H1 (cell line): ENCODE results near the gene TEX22. TPM values are rescaled to one million over a fixed set of nuclear protein-coding genes. Genes with fewer than 3 reads are reported as not detected.

Experiments used
- CTCF ChIA-PET: fragments of 300-600 bp; sonication (Branson Sonifier 250); formaldehyde crosslinking; loops from one replicate; lab custom pipeline; 2021; ENCODE audit not compliant: partially characterized antibody; lab: Charles Lee
- POLR2A ChIA-PET: fragments of 300-600 bp; sonication (Branson Sonifier 250); formaldehyde crosslinking; loops from one replicate; lab custom pipeline; 2021; ENCODE audit warnings: inconsistent platforms; ENCODE audit not compliant: partially characterized antibody; lab: Charles Lee
- DNase-seq, 2 experiments: peaks; one replicate each; pipeline versions ENCODE4 v3.0.0 to v3.0.0-alpha.2; 2010 to 2022; ENCODE audit warnings: low spot score in 2 of 2, low read depth in 1 of 2, mixed read lengths in 1 of 2
- FAIRE-seq: peaks from 2 replicates; lab custom pipeline; 2011; peaks lifted over from hg19 to GRCh38; lab: Jason Lieb, UNC
- H2AFZ ChIP-seq: 2 replicates; pipeline ENCODE4 v1.8.1; 2012; ENCODE audit warnings: low read length, inconsistent platforms
- H2AK5ac ChIP-seq: 2 replicates; pipeline ENCODE4 v1.6.1; 2013; ENCODE audit warnings: low read depth, low read length
- H2BK120ac ChIP-seq: replicated peaks from 2 replicates; pipeline ENCODE3; 2013; ENCODE audit warnings: low read depth, low read length, inconsistent platforms
- H2BK12ac ChIP-seq: 2 replicates; pipeline ENCODE4 v1.6.1; 2013; ENCODE audit warnings: low read depth, low read length
- H2BK15ac ChIP-seq: 2 replicates; pipeline ENCODE4 v1.6.1; 2013; ENCODE audit warnings: low read length
- H2BK20ac ChIP-seq: 2 replicates; pipeline ENCODE4 v1.6.1; 2013; ENCODE audit warnings: low read length
- H2BK5ac ChIP-seq: 2 replicates; pipeline ENCODE4 v1.6.1; 2013; ENCODE audit warnings: low read depth, low read length
- H3K14ac ChIP-seq: 2 replicates; pipeline ENCODE4 v1.6.1; 2013; ENCODE audit warnings: inconsistent platforms; ENCODE audit not compliant: insufficient read length
- H3K18ac ChIP-seq: 2 replicates; pipeline ENCODE4 v1.6.1; 2013; ENCODE audit warnings: low read length; ENCODE audit errors: extremely low read depth
- H3K23ac ChIP-seq: 2 replicates; pipeline ENCODE4 v1.6.1; 2013; ENCODE audit warnings: inconsistent platforms; ENCODE audit not compliant: insufficient read length
- H3K23me2 ChIP-seq: 2 replicates; pipeline ENCODE4 v1.6.1; 2013; ENCODE audit warnings: low read depth, low read length
- H3K27ac ChIP-seq: 2 replicates; pipeline ENCODE4 v1.6.1; 2011; ENCODE audit warnings: low read depth, low read length, inconsistent platforms
- H3K27me3 ChIP-seq, 4 experiments: replicated peaks in 1 of 4; 1 replicate in 1 of 4; 2 replicates in 3 of 4; pipeline versions ENCODE4 v1.6.1 to v1.8.1; 2011 to 2013; ENCODE audit warnings: low read length in 3 of 4, mild to moderate bottlenecking in 3 of 4, inconsistent platforms in 2 of 4, mixed read lengths in 2 of 4, moderate library complexity in 1 of 4; ENCODE audit not compliant: control insufficient read depth in 3 of 4, insufficient read depth in 3 of 4; ENCODE audit errors: extremely low read depth in 1 of 4
- H3K36me3 ChIP-seq, 4 experiments: 2 replicates each; pipeline versions ENCODE4 v1.6.1 to v1.8.1; 2011 to 2013; ENCODE audit warnings: mild to moderate bottlenecking in 4 of 4, low read length in 3 of 4, moderate library complexity in 2 of 4, control low read depth in 1 of 4, inconsistent platforms in 1 of 4; ENCODE audit not compliant: insufficient read depth in 4 of 4, control insufficient read depth in 2 of 4
- H3K4ac ChIP-seq: replicated peaks from 2 replicates; pipeline ENCODE3; 2013; ENCODE audit warnings: low read length, low read depth, mixed read lengths, inconsistent platforms; ENCODE audit not compliant: insufficient read length
- H3K4me1 ChIP-seq, 4 experiments: replicated peaks in 1 of 4; 1 replicate in 1 of 4; 2 replicates in 3 of 4; pipeline versions ENCODE4 v1.6.1 to v1.8.1; 2011 to 2013; ENCODE audit warnings: low read length in 3 of 4, inconsistent platforms in 2 of 4, mixed read lengths in 1 of 4; ENCODE audit not compliant: insufficient read depth in 4 of 4, control insufficient read depth in 3 of 4
- H3K4me2 ChIP-seq, 2 experiments: 2 replicates each; pipeline versions ENCODE4 v1.6.1 to v1.8.1; 2011 to 2013; ENCODE audit warnings: low read depth in 2 of 2, low read length in 2 of 2, control low read depth in 1 of 2, inconsistent platforms in 1 of 2, mild to moderate bottlenecking in 1 of 2; ENCODE audit not compliant: insufficient read depth in 1 of 2
- H3K4me3 ChIP-seq, 4 experiments: fragments of 200-600, 300-600 bp in 1 of 4; sonication (generic), shearing (Covaris generic), sonication (Bioruptor Twin) in 1 of 4; 2 replicates each; pipeline versions ENCODE4 v1.5.1 to v1.8.1; 2011 to 2016; ENCODE audit warnings: low read length in 4 of 4, low read depth in 3 of 4, control low read depth in 2 of 4, inconsistent platforms in 2 of 4, mild to moderate bottlenecking in 2 of 4, mixed read lengths in 1 of 4, moderate library complexity in 1 of 4; ENCODE audit not compliant: insufficient read depth in 2 of 4; ENCODE audit errors: extremely low read depth in 1 of 4
- H3K56ac ChIP-seq: replicated peaks from 2 replicates; pipeline ENCODE3; 2013; ENCODE audit warnings: low read depth, mild to moderate bottlenecking, mixed read lengths, low read length, inconsistent platforms; ENCODE audit not compliant: insufficient read length
- H3K79me1 ChIP-seq: 2 replicates; pipeline ENCODE4 v1.6.1; 2013; ENCODE audit warnings: low read depth, low read length, control low read depth
- H3K79me2 ChIP-seq, 2 experiments: 2 replicates each; pipeline versions ENCODE4 v1.6.1 to v1.8.1; 2012 to 2013; ENCODE audit warnings: low read length in 2 of 2, mild to moderate bottlenecking in 2 of 2, inconsistent platforms in 1 of 2; ENCODE audit not compliant: insufficient read depth in 2 of 2, control insufficient read depth in 1 of 2
- H3K9ac ChIP-seq, 4 experiments: replicated peaks in 1 of 4; 1 replicate in 1 of 4; 2 replicates in 3 of 4; pipeline versions ENCODE4 v1.6.1 to v1.8.1; 2011 to 2013; ENCODE audit warnings: low read depth in 3 of 4, low read length in 3 of 4, control low read depth in 2 of 4, mild to moderate bottlenecking in 2 of 4, moderate library complexity in 2 of 4, inconsistent platforms in 1 of 4; ENCODE audit errors: extremely low read depth in 1 of 4
- H3K9me3 ChIP-seq, 2 experiments: 2 replicates each; pipeline versions ENCODE4 v1.6.1 to v1.8.1; 2012 to 2013; ENCODE audit warnings: mild to moderate bottlenecking in 2 of 2, moderate library complexity in 2 of 2, control low read depth in 1 of 2, inconsistent platforms in 1 of 2, low read depth in 1 of 2, low read length in 1 of 2, mixed read lengths in 1 of 2; ENCODE audit not compliant: insufficient read depth in 2 of 2
- H4K20me1 ChIP-seq, 2 experiments: replicated peaks in 1 of 2; 2 replicates each; pipeline versions ENCODE3 to v1.8.1; 2011 to 2013; ENCODE audit warnings: inconsistent platforms in 2 of 2, low read length in 2 of 2, mild to moderate bottlenecking in 1 of 2; ENCODE audit not compliant: insufficient read depth in 2 of 2, control insufficient read depth in 1 of 2
- H4K5ac ChIP-seq: 2 replicates; pipeline ENCODE4 v1.6.1; 2013; ENCODE audit warnings: low read length, low read depth, mixed read lengths, inconsistent platforms; ENCODE audit not compliant: insufficient read length
- H4K8ac ChIP-seq: 2 replicates; pipeline ENCODE4 v1.8.0; 2013; ENCODE audit warnings: mild to moderate bottlenecking, moderate library complexity, low read length, inconsistent platforms; ENCODE audit not compliant: insufficient read depth; ENCODE audit errors: extremely low read depth
- H4K91ac ChIP-seq: replicated peaks from 2 replicates; pipeline ENCODE3; 2013; ENCODE audit warnings: low read length, mixed read lengths, inconsistent platforms; ENCODE audit not compliant: insufficient read length
- CREB1 ChIP-seq: IDR thresholded peaks from 2 replicates; pipeline ENCODE4 v1.6.1; 2012; ENCODE audit warnings: inconsistent platforms
- EZH2 ChIP-seq: fragments of 200-600 bp; sonication (generic); IDR thresholded peaks from 2 replicates; pipeline ENCODE4 v1.7.1; 2012; ENCODE audit warnings: low read depth, mild to moderate bottlenecking, moderate library complexity, low read length, inconsistent platforms; ENCODE audit not compliant: severe bottlenecking
- JUND ChIP-seq: IDR thresholded peaks from 2 replicates; pipeline ENCODE4 v1.6.1; 2011; ENCODE audit warnings: mild to moderate bottlenecking, improper control_type of control experiment, low read length
- SAP30 ChIP-seq: fragments of 300-600 bp; sonication (generic); IDR thresholded peaks from 2 replicates; pipeline ENCODE4 v1.7.1; 2012; ENCODE audit warnings: low read length, moderate library complexity, mild to moderate bottlenecking, inconsistent platforms; ENCODE audit not compliant: insufficient read depth, insufficient replicate concordance
- SIRT6 ChIP-seq: IDR thresholded peaks from one replicate; pipeline ENCODE4 v1.7.1; 2012; ENCODE audit warnings: low read length, inconsistent platforms
- SIX5 ChIP-seq: IDR thresholded peaks from 2 replicates; pipeline ENCODE4 v1.6.1; 2011; ENCODE audit warnings: mild to moderate bottlenecking, low read depth, low read length
- SP1 ChIP-seq: IDR thresholded peaks from 2 replicates; pipeline ENCODE4 v1.6.1; 2011; ENCODE audit warnings: low read depth, low read length
- TAF1 ChIP-seq: IDR thresholded peaks from 2 replicates; pipeline ENCODE4 v1.6.1; 2011; ENCODE audit warnings: mild to moderate bottlenecking, low read depth, low read length
- TBP ChIP-seq: IDR thresholded peaks from 2 replicates; pipeline ENCODE4 v1.6.1; 2011; ENCODE audit warnings: low read depth, low read length, improper control_type of control experiment
- TEAD4 ChIP-seq: IDR thresholded peaks from 2 replicates; pipeline ENCODE4 v1.6.1; 2012; ENCODE audit warnings: low read depth, low read length, inconsistent platforms, mixed read lengths
- WGBS, 2 experiments: shearing (Covaris generic) in 1 of 2; methylation state at CpG; one replicate each; pipeline versions ENCODE4 v1.1.6 to v1.1.7; 2013 to 2015; ENCODE audit warnings: low lambda C conversion rate in 2 of 2, mixed read lengths in 2 of 2, inconsistent platforms in 1 of 2, low coverage in 1 of 2, missing lambda C conversion rate in 1 of 2; ENCODE audit not compliant: insufficient replicate concordance in 2 of 2, insufficient coverage in 1 of 2, insufficient read length in 1 of 2; ENCODE audit errors: extremely low coverage in 1 of 2, missing lambda C conversion rate in 1 of 2; 5-methylcytosine and 5-hydroxymethylcytosine counted together
- polyA plus RNA-seq, 7 experiments: library from polyadenylated mRNA; depleted of rRNA in 3 of 7; stranded (reverse) in 5 of 7; unstranded in 2 of 7; fragments of >200 nt in 5 of 7; fragments of 200-250 nt in 2 of 7; gene quantifications; 1 replicate in 5 of 7; 2 replicates in 1 of 7; 4 replicates in 1 of 7; pipeline versions ENCODE4 v1.2.1 to v1.2.3, GENCODE V29; 2011 to 2013; ENCODE audit warnings: missing spikeins in 2 of 7, mixed read lengths in 2 of 7
- total RNA-seq: library from RNA; stranded (reverse); fragmentation: NEBNext Ultra II Directional; extraction: Animal tissue kit (Norgen Biotek cat#: 25700); gene quantifications from 2 replicates; pipeline ENCODE4 v1.2.1, GENCODE V29; 2021
- TF ChIP-seq, protein P1 (sequence below), 3 experiments: IDR thresholded peaks; 1 replicate in 2 of 3; 2 replicates in 1 of 3; pipeline versions ENCODE4 v1.5.1 to v1.6.1; 2011; ENCODE audit warnings: low read length in 3 of 3, mild to moderate bottlenecking in 3 of 3, inconsistent platforms in 2 of 3, low read depth in 1 of 3, moderate library complexity in 1 of 3; ENCODE audit not compliant: insufficient read depth in 1 of 3; ENCODE audit errors: control extremely low read depth in 1 of 3

Gene TEX22
- total and polyA plus RNA-seq, 2 of the 8 experiments (the other 6 are each of a cell fraction or from before 2014, with no cell fraction given): 0.24 to 0.39 TPM

DNA sequence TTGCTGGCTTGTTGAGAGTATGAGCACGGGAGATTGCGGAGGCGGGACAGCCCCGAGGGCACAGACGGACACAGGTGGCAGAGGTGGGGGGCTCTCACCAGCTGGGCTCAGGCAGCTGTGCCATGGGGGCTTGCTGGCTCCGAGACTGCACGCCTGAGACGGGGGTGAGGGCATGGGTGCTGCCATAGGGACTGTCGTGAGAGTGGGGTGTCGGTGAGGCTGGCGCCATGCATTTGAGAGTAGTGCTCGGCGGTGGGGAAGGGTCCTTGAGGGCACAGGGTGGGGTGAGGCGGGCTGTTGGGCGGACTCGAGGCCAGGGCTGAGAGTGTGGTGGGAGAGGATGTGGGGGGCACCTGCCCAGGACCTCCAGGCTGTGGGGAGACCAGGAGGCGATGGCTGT is 40.7 kb upstream of the TEX22 start:
- Histone ChIP-seq H2AK5ac (no peak overlapping the region), H3K23me2 (no peaks in the 10 kb centered on the region), H3K9ac (no peak overlapping the region), H3K23ac (no peak overlapping the region), H3K4ac (no peak overlapping the region), H4K91ac (no peak overlapping the region), H4K8ac (peak overlapping the region; percentile 57), H3K79me1 (no peaks in the 10 kb centered on the region), H3K4me2 (no peak overlapping the region), H2BK20ac (no peak overlapping the region), H3K27me3 (no peaks in the 10 kb centered on the region), H3K9me3 (no peaks in the 10 kb centered on the region), H3K4me3 (no peak overlapping the region), H3K4me1 (peaks cover 0 to 11% (median 3%) of the 10 kb centered on the region in 4 experiments; a peak in 5 of 7 replicates), H3K56ac (no peak overlapping the region), H3K79me2 (no peaks in the 10 kb centered on the region)
- POLR2A ChIA-PET: interaction anchor here (1.5 kb wide), 1 partner anchor 37 kb away, joined by 4 read pairs; no protein-coding TSS in a partner anchor
- TF ChIP-seq SIX5: no peak
- TF ChIP-seq TAF1: no peak
- no peak for TF ChIP-seq CREB1
- TF ChIP-seq, protein P1, sequence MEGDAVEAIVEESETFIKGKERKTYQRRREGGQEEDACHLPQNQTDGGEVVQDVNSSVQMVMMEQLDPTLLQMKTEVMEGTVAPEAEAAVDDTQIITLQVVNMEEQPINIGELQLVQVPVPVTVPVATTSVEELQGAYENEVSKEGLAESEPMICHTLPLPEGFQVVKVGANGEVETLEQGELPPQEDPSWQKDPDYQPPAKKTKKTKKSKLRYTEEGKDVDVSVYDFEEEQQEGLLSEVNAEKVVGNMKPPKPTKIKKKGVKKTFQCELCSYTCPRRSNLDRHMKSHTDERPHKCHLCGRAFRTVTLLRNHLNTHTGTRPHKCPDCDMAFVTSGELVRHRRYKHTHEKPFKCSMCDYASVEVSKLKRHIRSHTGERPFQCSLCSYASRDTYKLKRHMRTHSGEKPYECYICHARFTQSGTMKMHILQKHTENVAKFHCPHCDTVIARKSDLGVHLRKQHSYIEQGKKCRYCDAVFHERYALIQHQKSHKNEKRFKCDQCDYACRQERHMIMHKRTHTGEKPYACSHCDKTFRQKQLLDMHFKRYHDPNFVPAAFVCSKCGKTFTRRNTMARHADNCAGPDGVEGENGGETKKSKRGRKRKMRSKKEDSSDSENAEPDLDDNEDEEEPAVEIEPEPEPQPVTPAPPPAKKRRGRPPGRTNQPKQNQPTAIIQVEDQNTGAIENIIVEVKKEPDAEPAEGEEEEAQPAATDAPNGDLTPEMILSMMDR (IDR thresholded peaks at IDR 0.05; ENCODE audit: control extremely low read depth in 1 of 3, insufficient read depth in 1 of 3, low read depth in 1 of 3, low read length in 3 of 3): no peak
- no peak for TF ChIP-seq SP1
- TF ChIP-seq TBP: no peak
- no peak for TF ChIP-seq JUND
- no peak for TF ChIP-seq SIRT6
- TF ChIP-seq EZH2: no peak
- TF ChIP-seq SAP30: no peak
- no peak for TF ChIP-seq TEAD4
- TF ChIP-seq, all 59 proteins: peak for 0
- no peak overlapping the region for H3K18ac ChIP-seq
- WGBS, 2 experiments: 94% methylated on average over 17 of the region's 17 CpGs; no CpG with 5 or more reads in 1 of the 2 experiments
- no peak overlapping the region for H3K27ac ChIP-seq
- H2BK120ac ChIP-seq: no peak overlapping the region
- FAIRE-seq (no peak), DNase-seq (no peak)
- no peak overlapping the region for H2BK15ac ChIP-seq
- H3K14ac ChIP-seq: no peak overlapping the region
- H3K36me3 ChIP-seq: no peaks in the 10 kb centered on the region; a peak in 1 of 8 replicates
- no peak overlapping the region for H4K5ac ChIP-seq
- H2BK5ac ChIP-seq: no peak overlapping the region
- H2AFZ ChIP-seq: no peak overlapping the region
- no peak overlapping the region for H2BK12ac ChIP-seq
- peaks cover 0 to 16% of the 10 kb centered on the region in 2 experiments for H4K20me1 ChIP-seq
- CTCF ChIA-PET: interaction anchor here (0.7 to 1.4 kb wide), 2 partner anchors 14 to 50 kb away, joined by 3 read pairs; no protein-coding TSS in a partner anchor
